Progenitor cell of endocrine pancreas (in vitro differentiated cells): ENCODE measurements around the gene KCNQ1. TPM values are rescaled to one million over a fixed set of nuclear protein-coding genes. Genes with fewer than 3 reads are reported as not detected.

ENCODE experiments used
- DNase-seq: peaks from one replicate; pipeline ENCODE4 v3.0.0; 2021; ENCODE audit warnings: low spot score; ENCODE audit not compliant: unreplicated experiment
- H3K27ac Mint-ChIP-seq: 2 replicates; pipeline ENCODE4 v1.8.0; 2021; ENCODE audit warnings: mild to moderate bottlenecking, moderate library complexity, mixed read lengths
- H3K27me3 Mint-ChIP-seq: 2 replicates; pipeline ENCODE4 v1.8.0; 2021; ENCODE audit warnings: mixed read lengths
- H3K36me3 Mint-ChIP-seq: 2 replicates; pipeline ENCODE4 v1.8.0; 2022; ENCODE audit warnings: mixed read lengths; ENCODE audit not compliant: insufficient read depth
- H3K4me1 Mint-ChIP-seq: 2 replicates; pipeline ENCODE4 v1.8.0; 2021; ENCODE audit warnings: low read depth, mixed read lengths
- H3K4me3 Mint-ChIP-seq: 2 replicates; pipeline ENCODE4 v1.8.0; 2021; ENCODE audit warnings: low read depth, mild to moderate bottlenecking, moderate library complexity, mixed read lengths
- H3K9me3 Mint-ChIP-seq: 2 replicates; pipeline ENCODE4 v1.8.0; 2021; ENCODE audit warnings: low read depth, mixed read lengths
- CTCF ChIP-seq: fragments of 200-600 bp; sonication (generic); IDR thresholded peaks from one replicate; pipeline ENCODE4 v1.5.0; 2021; ENCODE audit warnings: antibody characterized with exemption, mild to moderate bottlenecking; ENCODE audit not compliant: unreplicated experiment
- total RNA-seq: library from RNA; stranded (reverse); gene quantifications from 2 replicates; pipeline ENCODE4 v1.2.1, GENCODE V29; 2021

Gene KCNQ1
- total RNA-seq, 1 donor from 2014 or later = 3.3 TPM

GRCh38 chr11:2587132-2587930 is 142.5 kb downstream of the KCNQ1 start:
- Mint-ChIP-seq H3K27me3 (peaks cover 38% of the 10 kb centered on the region), H3K27ac (no peak overlapping the region), H3K36me3 (no peaks in the 10 kb centered on the region), H3K9me3 (no peaks in the 10 kb centered on the region), H3K4me1 (peaks cover 4% of the 10 kb centered on the region), H3K4me3 (no peak overlapping the region)
- no peak for TF ChIP-seq CTCF
- peak; percentile 8 for DNase-seq

GRCh38 chr11:2587976-2588748 is 143.4 kb downstream of the KCNQ1 start:
- DNase-seq = peak; percentile 8
- peaks cover 4% of the 10 kb centered on the region for H3K4me1 Mint-ChIP-seq
- TF ChIP-seq CTCF = no peak
- H3K9me3 Mint-ChIP-seq = no peaks in the 10 kb centered on the region
- no peaks in the 10 kb centered on the region for H3K36me3 Mint-ChIP-seq
- no peak overlapping the region for H3K4me3 Mint-ChIP-seq
- H3K27me3 Mint-ChIP-seq = peaks cover 34% of the 10 kb centered on the region
- H3K27ac Mint-ChIP-seq = no peak overlapping the region

- H3K9me3 Mint-ChIP-seq = no peaks in the 10 kb centered on the region
- H3K27ac Mint-ChIP-seq = no peak overlapping the region
- no peak for TF ChIP-seq CTCF
- peaks cover 38% of the 10 kb centered on the region for H3K27me3 Mint-ChIP-seq
- no peak overlapping the region for H3K4me3 Mint-ChIP-seq
- H3K36me3 Mint-ChIP-seq = no peaks in the 10 kb centered on the region
- peaks cover 4% of the 10 kb centered on the region for H3K4me1 Mint-ChIP-seq
- DNase-seq = peak; percentile 8
Measured at GRCh38 chr11:2588809-2589537, 144.2 kb downstream of the KCNQ1 start.

GRCh38 chr11:2589538-2589934 is 144.7 kb downstream of the KCNQ1 start:
- Mint-ChIP-seq H3K27ac (no peak overlapping the region), H3K4me1 (peaks cover 4% of the 10 kb centered on the region), H3K9me3 (peaks cover 3% of the 10 kb centered on the region), H3K36me3 (peaks cover 2% of the 10 kb centered on the region), H3K27me3 (peaks cover 43% of the 10 kb centered on the region), H3K4me3 (no peak overlapping the region)
- no peak for DNase-seq
- no peak for TF ChIP-seq CTCF
